Caco-2 (cell line): ENCODE measurements around the gene LMOD2. TPM values are rescaled to one million over a fixed set of nuclear protein-coding genes. Genes with fewer than 3 reads are reported as not detected.
"Not testable (repeated sequence)": the region's sequence is repeated elsewhere in the genome, so short reads cannot be mapped to it uniquely, and the experiment has no call there.

ENCODE experiments used
- BruUV-seq: library from RNA; stranded (reverse); fragments of 400-500 nt; replicated peaks from 2 replicates; lab custom pipeline; 2021; lab: Mats Ljungman, UMichigan
- CTCF ChIA-PET: fragments of 300-600 bp; sonication (Branson Sonifier 250); formaldehyde crosslinking; loops from one replicate; lab custom pipeline; 2022; ENCODE audit warnings: antibody characterized with exemption; lab: Charles Lee
- POLR2A ChIA-PET: fragments of 300-600 bp; sonication (Branson Sonifier 250); formaldehyde crosslinking; loops from one replicate; lab custom pipeline; 2022; ENCODE audit warnings: antibody characterized with exemption; lab: Charles Lee
- DNase-seq, 2 experiments: peaks; one replicate each; pipeline versions ENCODE4 v3.0.0 to v3.0.0-alpha.2; 2020 to 2022
- H3K27me3 ChIP-seq: replicated peaks from 2 replicates; pipeline ENCODE4 v1.6.0; 2011; ENCODE audit warnings: low read length; ENCODE audit not compliant: control insufficient read depth, insufficient read depth
- H3K36me3 ChIP-seq: 2 replicates; pipeline ENCODE4 v1.5.1; 2011; ENCODE audit warnings: low read length; ENCODE audit not compliant: control insufficient read depth, insufficient read depth
- H3K4me1 ChIP-seq: fragments of 250-450 bp; sonication (Bioruptor Pico); 2 replicates; pipeline ENCODE4 v1.5.1; 2020; ENCODE audit warnings: mild to moderate bottlenecking
- H3K4me3 ChIP-seq: 2 replicates; pipeline ENCODE4 v1.5.1; 2011; ENCODE audit warnings: low read depth, mild to moderate bottlenecking, control low read depth, low read length
- H3K9me3 ChIP-seq: fragments of 250-450 bp; sonication (Bioruptor Pico); 2 replicates; pipeline ENCODE4 v1.5.1; 2020; ENCODE audit warnings: mild to moderate bottlenecking, moderate library complexity
- H3K27ac Mint-ChIP-seq: one replicate; pipeline ENCODE4 v1.8.0; 2022; ENCODE audit warnings: mixed read lengths; ENCODE audit not compliant: unreplicated experiment
- H3K27me3 Mint-ChIP-seq: one replicate; pipeline ENCODE4 v1.8.0; 2022; ENCODE audit warnings: mixed read lengths; ENCODE audit not compliant: insufficient read depth, unreplicated experiment
- H3K36me3 Mint-ChIP-seq: one replicate; pipeline ENCODE4 v1.8.0; 2022; ENCODE audit warnings: mild to moderate bottlenecking, mixed read lengths; ENCODE audit not compliant: insufficient read depth, unreplicated experiment
- H3K4me1 Mint-ChIP-seq: one replicate; pipeline ENCODE4 v1.8.0; 2022; ENCODE audit warnings: low read depth, mixed read lengths; ENCODE audit not compliant: unreplicated experiment
- H3K4me3 Mint-ChIP-seq: one replicate; pipeline ENCODE4 v1.8.0; 2022; ENCODE audit warnings: mild to moderate bottlenecking, moderate library complexity, mixed read lengths; ENCODE audit not compliant: unreplicated experiment
- H3K9me3 Mint-ChIP-seq: one replicate; pipeline ENCODE4 v1.8.0; 2022; ENCODE audit warnings: mixed read lengths; ENCODE audit not compliant: unreplicated experiment
- CTCF ChIP-seq, 2 experiments: fragments of 200-600 bp in 1 of 2; IDR thresholded peaks; 1 replicate in 1 of 2; 2 replicates in 1 of 2; pipeline versions ENCODE4 v1.5.1 to v1.8.0; 2011 to 2022; ENCODE audit warnings: antibody characterized with exemption in 1 of 2, control low read depth in 1 of 2, inconsistent platforms in 1 of 2, low read depth in 1 of 2, low read length in 1 of 2, mild to moderate bottlenecking in 1 of 2, moderate library complexity in 1 of 2; ENCODE audit not compliant: insufficient read depth in 1 of 2, severe bottlenecking in 1 of 2, unreplicated experiment in 1 of 2
- intact Hi-C: fragments of 100-400 bp; cut with micrococcal nuclease; formaldehyde crosslinking; loops from one replicate; pipeline ENCODE4 v1.10.0; 2022; ENCODE audit not compliant: unreplicated experiment
- total RNA-seq: library from RNA; stranded (reverse); gene quantifications from 2 replicates; pipeline ENCODE4 v1.2.3, GENCODE V29; 2022

Gene LMOD2
- total RNA-seq, 1 experiment from 2014 or later: not detected

GRCh38 chr7:123633553-123633952 lies 22.1 kb upstream of the LMOD2 start:
- no peaks in the 10 kb centered on the region for H3K9me3 ChIP-seq
- intact Hi-C loops: loop anchor here (5.0 kb wide), 1 partner anchor 141 kb away; no protein-coding TSS in a partner anchor
- H3K27me3 Mint-ChIP-seq: no peaks in the 10 kb centered on the region

GRCh38 chr7:123634011-123634573 lies 21.6 kb upstream of the LMOD2 start:
- H3K9me3 ChIP-seq, H3K27me3 ChIP-seq, DNase-seq, POLR2A ChIA-PET, H3K36me3 Mint-ChIP-seq, H3K27ac Mint-ChIP-seq, H3K4me3 ChIP-seq, H3K36me3 ChIP-seq, H3K27me3 Mint-ChIP-seq, BruUV-seq, H3K4me3 Mint-ChIP-seq, H3K9me3 Mint-ChIP-seq: not testable (repeated sequence)
- intact Hi-C loops: loop anchor here (5.0 kb wide), 1 partner anchor 142 kb away; no protein-coding TSS in a partner anchor
- CTCF ChIA-PET: interaction anchor here (0.9 to 3.0 kb wide), 2 partner anchors 48 to 67 kb away, joined by 3 to 10 read pairs; no protein-coding TSS in a partner anchor
- peaks cover 11% of the 10 kb centered on the region for H3K4me1 ChIP-seq
- peaks cover 22% of the 10 kb centered on the region for H3K4me1 Mint-ChIP-seq

More at GRCh38 chr7:123633553-123633952, 22.1 kb upstream of the LMOD2 start:
- DNase-seq: no peak
- no TSS peak for BruUV-seq
- TF ChIP-seq CTCF (IDR thresholded peaks at IDR 0.05; ENCODE audit: insufficient read depth in 1 of 2, low read depth in 1 of 2, low read length in 1 of 2, severe bottlenecking in 1 of 2, unreplicated experiment in 1 of 2): no peak
- no peaks in the 10 kb centered on the region for H3K36me3 Mint-ChIP-seq
- H3K9me3 Mint-ChIP-seq: no peaks in the 10 kb centered on the region
- no peak overlapping the region for H3K4me3 Mint-ChIP-seq
- Histone ChIP-seq H3K4me1 (peaks cover 11% of the 10 kb centered on the region), H3K36me3 (no peaks in the 10 kb centered on the region), H3K4me3 (no peak overlapping the region), H3K27me3 (no peaks in the 10 kb centered on the region)
- peaks cover 22% of the 10 kb centered on the region for H3K4me1 Mint-ChIP-seq
- ChIA-PET POLR2A (no interaction called here), CTCF (interaction anchor here (0.9 to 3.0 kb wide), 2 partner anchors 49 to 68 kb away, joined by 3 to 10 read pairs; no protein-coding TSS in a partner anchor)
- H3K27ac Mint-ChIP-seq: no peak overlapping the region

- H3K27me3 Mint-ChIP-seq: no peaks in the 10 kb centered on the region
- peak in 1 of 2 experiments; percentile 24 for DNase-seq
- H3K27ac Mint-ChIP-seq: no peak overlapping the region
- Histone ChIP-seq H3K36me3 (no peaks in the 10 kb centered on the region), H3K4me3 (no peak overlapping the region), H3K9me3 (no peaks in the 10 kb centered on the region), H3K4me1 (peaks cover 11% of the 10 kb centered on the region), H3K27me3 (no peaks in the 10 kb centered on the region)
- BruUV-seq: no TSS peak
- ChIA-PET CTCF (interaction anchor here (1.0 to 3.0 kb wide), 3 partner anchors 47 to 236 kb away, joined by 4 to 10 read pairs (median 10); no protein-coding TSS in a partner anchor), POLR2A (no interaction called here)
- intact Hi-C loops: loop anchor here (1.0 to 5.0 kb wide), 8 partner anchors 20 to 281 kb away; partner anchors contain the start of gene WASL
- H3K36me3 Mint-ChIP-seq: no peaks in the 10 kb centered on the region
- peak; percentile 42 to 69 for TF ChIP-seq CTCF (IDR thresholded peaks at IDR 0.05; ENCODE audit: insufficient read depth in 1 of 2, low read depth in 1 of 2, low read length in 1 of 2, severe bottlenecking in 1 of 2, unreplicated experiment in 1 of 2)
- H3K4me1 Mint-ChIP-seq: peaks cover 22% of the 10 kb centered on the region
- H3K9me3 Mint-ChIP-seq: no peaks in the 10 kb centered on the region
- H3K4me3 Mint-ChIP-seq: no peak overlapping the region
Measured at GRCh38 chr7:123635551-123636359, 19.9 kb upstream of the LMOD2 start.
